Measurements from ENCODE around the gene TRIM54.
A peak's percentile ranks its signal among the peaks of the same experiment; 100 is the strongest.

TRIM54 gene, protein sequence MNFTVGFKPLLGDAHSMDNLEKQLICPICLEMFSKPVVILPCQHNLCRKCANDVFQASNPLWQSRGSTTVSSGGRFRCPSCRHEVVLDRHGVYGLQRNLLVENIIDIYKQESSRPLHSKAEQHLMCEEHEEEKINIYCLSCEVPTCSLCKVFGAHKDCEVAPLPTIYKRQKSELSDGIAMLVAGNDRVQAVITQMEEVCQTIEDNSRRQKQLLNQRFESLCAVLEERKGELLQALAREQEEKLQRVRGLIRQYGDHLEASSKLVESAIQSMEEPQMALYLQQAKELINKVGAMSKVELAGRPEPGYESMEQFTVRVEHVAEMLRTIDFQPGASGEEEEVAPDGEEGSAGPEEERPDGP

DNA sequence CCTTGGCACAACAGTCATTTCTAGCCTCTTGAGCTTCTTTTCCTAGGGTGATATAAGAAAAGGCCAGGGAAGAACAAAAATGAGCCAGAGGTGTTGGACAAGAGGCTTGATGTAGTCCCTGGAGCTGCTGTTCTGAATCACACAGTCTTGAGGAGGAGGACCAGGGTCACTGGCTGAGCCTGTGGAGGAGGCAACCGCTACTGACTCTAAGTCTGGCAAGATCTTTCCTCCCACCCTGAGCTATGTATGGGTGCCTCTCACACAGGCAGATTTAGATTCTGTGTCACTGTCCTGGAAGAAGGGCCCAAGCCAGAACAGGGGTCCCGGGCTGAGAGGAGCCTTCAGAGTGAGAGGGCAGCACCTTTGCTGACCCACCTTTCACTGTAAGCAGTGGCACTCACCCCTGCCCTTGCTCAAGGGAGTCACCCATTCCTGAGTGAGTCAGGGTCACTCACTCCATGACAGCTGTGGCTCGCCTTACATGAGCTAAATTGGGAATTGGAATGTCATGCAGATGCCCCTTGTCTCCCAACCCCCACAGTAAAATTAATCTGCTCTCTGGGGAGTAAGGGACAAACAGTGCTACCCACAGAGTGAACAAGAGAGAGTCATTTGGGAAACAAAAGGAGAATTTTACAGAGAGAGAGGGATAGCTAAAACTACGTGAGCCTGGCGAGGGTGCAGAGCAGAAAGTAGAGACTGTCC lies at the start of gene TRIM54:
Gene TRIM54, plus strand, starts transcription at position 575 of the 705 bp plus-strand sequence. CDS start 303 bp downstream, outside the sequence.
- no peak for DNase-seq (ENCODE audit: low read depth)

DNA sequence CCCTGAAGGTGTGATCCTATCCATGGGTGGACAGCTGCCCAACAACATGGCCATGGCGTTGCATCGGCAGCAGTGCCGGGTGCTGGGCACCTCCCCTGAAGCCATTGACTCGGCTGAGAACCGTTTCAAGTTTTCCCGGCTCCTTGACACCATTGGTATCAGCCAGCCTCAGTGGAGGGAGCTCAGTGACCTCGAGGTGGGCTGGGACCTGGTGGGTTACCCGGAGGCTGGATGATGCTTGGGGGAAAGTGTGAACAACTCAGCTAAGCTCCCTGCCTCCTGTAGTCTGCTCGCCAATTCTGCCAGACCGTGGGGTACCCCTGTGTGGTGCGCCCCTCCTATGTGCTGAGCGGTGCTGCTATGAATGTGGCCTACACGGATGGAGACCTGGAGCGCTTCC lies 48.9 kb upstream of the TRIM54 start:
- no peak for DNase-seq (ENCODE audit: low read depth)

- no peak for DNase-seq (ENCODE audit: low read depth)
These were observed 46.1 kb upstream of the TRIM54 start for GRCh38 chr2:27236136-27236535.

- no peak for DNase-seq (ENCODE audit: low read depth)
These were observed 45.6 kb upstream of the TRIM54 start for GRCh38 chr2:27236626-27237025.

DNA sequence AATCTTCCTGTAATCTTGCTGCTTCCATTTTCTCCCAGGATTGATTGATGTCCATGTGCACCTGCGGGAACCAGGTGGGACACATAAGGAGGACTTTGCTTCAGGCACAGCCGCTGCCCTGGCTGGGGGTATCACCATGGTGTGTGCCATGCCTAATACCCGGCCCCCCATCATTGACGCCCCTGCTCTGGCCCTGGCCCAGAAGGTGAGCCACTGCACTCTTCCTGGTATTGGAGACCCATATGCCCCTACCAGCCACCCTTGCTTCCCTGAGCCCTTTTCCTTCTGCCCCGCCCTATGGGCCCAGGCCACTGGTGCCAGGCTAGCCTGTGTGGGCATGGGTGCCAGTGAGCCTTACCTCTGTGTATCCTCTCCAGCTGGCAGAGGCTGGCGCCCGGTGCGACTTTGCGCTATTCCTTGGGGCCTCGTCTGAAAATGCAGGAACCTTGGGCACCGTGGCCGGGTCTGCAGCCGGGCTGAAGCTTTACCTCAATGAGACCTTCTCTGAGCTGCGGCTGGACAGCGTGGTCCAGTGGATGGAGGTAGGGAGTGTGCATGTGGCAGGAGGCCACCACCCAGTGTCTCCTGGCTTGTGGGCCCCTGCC lies 44.8 kb upstream of the TRIM54 start:
- no peak for DNase-seq (ENCODE audit: low read depth)

- DNase-seq (ENCODE audit: low read depth) = no peak
These were observed 43.3 kb upstream of the TRIM54 start for GRCh38 chr2:27238976-27239375.

DNA sequence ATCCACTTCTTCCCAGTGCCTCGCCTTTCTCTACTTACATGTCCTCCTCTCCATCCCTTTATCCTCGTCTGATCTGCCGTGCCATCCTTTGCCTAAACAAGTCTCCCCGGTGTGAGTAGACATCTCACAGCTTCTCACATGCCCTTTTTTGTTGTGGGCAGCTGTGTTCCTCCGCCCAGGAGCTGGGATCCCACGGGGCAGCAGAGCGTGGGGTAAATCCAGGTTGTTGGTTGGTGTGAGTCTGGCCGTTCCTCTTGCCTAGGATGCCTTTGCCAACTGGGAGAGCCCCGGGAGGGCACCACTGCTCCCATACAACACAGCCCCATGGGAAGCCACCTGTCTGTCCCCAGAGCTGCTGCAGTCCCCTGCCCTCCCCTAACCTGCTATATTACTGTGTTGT lies 41.8 kb upstream of the TRIM54 start:
- DNase-seq (ENCODE audit: low read depth) = no peak

GRCh38 chr2:27241761-27242613 lies 40.2 kb upstream of the TRIM54 start:
- no peak for DNase-seq (ENCODE audit: low read depth)

DNA sequence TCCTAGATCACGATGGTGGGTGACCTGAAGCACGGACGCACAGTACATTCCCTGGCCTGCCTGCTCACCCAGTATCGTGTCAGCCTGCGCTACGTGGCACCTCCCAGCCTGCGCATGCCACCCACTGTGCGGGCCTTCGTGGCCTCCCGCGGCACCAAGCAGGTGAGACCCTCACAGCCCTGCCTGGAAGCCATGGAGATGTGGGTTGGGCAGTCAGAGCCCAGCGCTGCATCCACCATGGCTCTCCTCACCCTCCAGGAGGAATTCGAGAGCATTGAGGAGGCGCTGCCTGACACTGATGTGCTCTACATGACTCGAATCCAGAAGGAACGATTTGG lies 39.6 kb upstream of the TRIM54 start:
- no peak for DNase-seq (ENCODE audit: low read depth)

- no peak for DNase-seq (ENCODE audit: low read depth)
These were observed 38.7 kb upstream of the TRIM54 start for GRCh38 chr2:27243391-27244130.

- no peak for DNase-seq (ENCODE audit: low read depth)
These were observed 37.1 kb upstream of the TRIM54 start for GRCh38 chr2:27245116-27245515.

GRCh38 chr2:27245626-27246025 lies 36.6 kb upstream of the TRIM54 start:
- no peak for DNase-seq (ENCODE audit: low read depth)

DNA sequence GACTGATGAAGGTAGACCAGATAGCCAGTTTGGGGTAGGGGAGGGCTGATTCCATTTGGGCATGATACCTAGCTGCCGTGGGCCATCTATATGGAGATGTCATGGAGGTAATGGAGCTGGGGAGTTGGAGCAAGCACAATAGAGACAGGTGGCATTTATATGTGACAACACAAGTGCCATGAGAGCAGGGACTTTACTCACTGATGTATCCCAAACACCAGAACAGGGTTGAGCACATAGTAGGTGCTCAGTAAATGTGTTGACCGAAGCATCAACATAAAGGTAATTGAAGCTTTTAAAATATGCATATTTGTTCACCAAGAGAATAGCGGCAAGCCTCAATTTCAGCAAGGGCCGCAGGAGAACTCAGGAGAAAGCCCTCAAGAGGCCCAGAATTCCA lies 34.3 kb upstream of the TRIM54 start:
- DNase-seq (ENCODE audit: low read depth) = no peak

DNA sequence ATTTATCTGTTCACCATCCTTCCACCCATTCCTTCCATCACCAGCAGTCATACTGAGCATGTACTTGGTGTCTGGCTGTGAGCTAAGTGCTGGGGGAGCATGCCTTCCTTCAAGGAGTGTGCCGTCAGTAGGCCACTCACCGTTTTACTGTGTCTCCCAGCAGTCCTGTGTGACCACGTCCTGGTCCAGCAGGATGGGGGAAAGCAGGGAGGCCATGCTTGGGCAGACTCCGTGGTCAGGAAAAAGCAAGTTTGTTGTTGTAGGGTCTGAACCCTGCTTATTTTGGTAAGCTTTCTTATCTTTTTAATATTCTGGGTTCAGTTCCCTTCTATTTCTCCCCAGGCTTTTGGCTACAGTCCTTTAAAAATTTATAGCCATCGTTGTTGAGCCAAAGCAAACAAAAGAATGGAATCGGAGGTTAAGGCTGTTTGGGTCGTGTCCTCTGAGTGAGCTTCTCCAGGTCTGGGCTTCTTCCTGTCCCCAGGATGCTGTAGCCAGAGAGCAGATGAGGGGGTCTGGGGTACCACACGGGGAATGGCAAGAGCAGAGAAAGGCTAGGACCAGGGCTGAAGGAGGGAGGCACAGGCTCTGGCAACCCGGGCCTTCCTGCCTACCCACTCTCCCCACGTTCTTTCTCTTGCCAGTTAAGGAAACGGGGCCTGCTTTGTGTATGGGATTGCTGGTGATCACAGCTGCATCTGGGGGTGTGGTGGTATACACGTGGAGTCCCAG lies 32.9 kb upstream of the TRIM54 start:
- no peak for DNase-seq (ENCODE audit: low read depth)

DNA sequence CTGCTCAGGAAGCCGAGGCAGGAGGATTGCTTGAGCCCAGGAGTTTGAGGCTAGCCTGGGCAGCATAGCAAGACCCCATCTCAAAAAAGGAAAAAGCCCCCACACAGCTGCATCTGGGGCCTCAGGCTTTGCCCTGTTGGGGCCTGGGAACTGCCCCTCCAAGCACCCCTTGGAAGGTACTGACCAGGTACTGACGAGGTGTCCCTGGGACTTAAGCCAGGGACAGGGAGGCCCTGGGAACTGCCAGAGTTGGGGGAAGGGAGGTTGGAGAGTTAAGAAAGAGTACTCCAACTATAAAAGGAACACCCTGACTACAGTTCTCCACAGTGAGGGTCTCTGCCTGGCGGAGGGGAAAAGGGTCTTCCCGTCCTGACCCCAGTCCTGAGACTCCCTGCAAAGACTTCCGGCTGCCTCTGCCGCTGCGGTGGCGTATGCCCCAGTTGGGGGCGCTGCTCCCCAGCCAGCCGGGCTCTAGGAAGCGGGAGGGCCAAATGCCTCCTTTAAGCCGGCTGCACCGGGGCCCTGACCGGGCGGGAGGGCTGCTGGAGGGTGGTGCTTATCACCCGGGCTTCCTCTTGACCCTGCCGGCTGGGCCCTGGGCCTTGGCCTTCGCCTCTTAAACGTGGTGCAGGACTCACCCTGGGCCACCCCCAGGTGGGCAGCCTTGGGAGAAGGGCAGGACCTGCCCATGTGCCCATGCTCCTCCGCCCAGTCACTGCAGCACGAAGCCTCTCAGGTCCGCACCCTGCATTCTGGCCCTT lies 32.2 kb upstream of the TRIM54 start:
- no peak for DNase-seq (ENCODE audit: low read depth)

- no peak for DNase-seq (ENCODE audit: low read depth)
These were observed 31.4 kb upstream of the TRIM54 start for GRCh38 chr2:27250652-27251379.

GRCh38 chr2:27251766-27252165 lies 30.5 kb upstream of the TRIM54 start:
- no peak for DNase-seq (ENCODE audit: low read depth)

- no peak for DNase-seq (ENCODE audit: low read depth)
These were observed 27.0 kb upstream of the TRIM54 start for GRCh38 chr2:27255187-27255586.

DNA sequence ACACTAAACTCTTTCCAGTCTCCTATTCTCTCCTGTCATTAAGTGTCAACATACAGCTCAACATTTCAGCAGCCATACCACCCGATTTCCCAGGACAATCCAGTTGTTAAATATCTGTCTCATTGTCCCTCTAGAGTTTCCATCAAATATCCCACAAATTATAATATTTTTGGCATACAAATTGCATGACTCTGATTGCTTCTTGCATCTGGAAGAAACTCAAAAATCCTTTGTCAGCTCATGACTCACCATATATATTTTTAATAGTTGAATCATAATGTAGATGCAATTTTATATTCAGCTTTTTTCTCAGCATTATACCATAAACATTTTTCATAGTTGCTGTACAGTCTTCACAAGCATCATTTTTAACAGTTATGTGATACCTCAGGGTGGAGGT lies 26.6 kb upstream of the TRIM54 start:
- peak; percentile 15 for DNase-seq (ENCODE audit: low read depth)
